Ishikawa (cell line): ENCODE data around the gene PLA2R1.

Source experiments
- CEBPB ChIP-seq: IDR thresholded peaks from 2 replicates; pipeline ENCODE4 v1.6.1; 2012
- EP300 ChIP-seq: IDR thresholded peaks from 2 replicates; pipeline ENCODE4 v1.6.1; 2012; ENCODE audit warnings: borderline replicate concordance
- MAX ChIP-seq: IDR thresholded peaks from 2 replicates; pipeline ENCODE4 v1.6.1; 2012
- RAD21 ChIP-seq: IDR thresholded peaks from 2 replicates; pipeline ENCODE4 v1.6.1; 2012; ENCODE audit warnings: low read depth
- TAF1 ChIP-seq: IDR thresholded peaks from 2 replicates; pipeline ENCODE4 v1.6.1; 2012; ENCODE audit warnings: low read depth, mild to moderate bottlenecking
- TCF12 ChIP-seq: IDR thresholded peaks from 2 replicates; pipeline ENCODE4 v1.6.1; 2012; ENCODE audit warnings: low read depth
- ZBTB7A ChIP-seq: IDR thresholded peaks from 2 replicates; pipeline ENCODE4 v1.6.1; 2012; ENCODE audit warnings: low read depth

- TF ChIP-seq TAF1 (no peak), MAX (no peak), EP300 (no peak), TCF12 (no peak), ZBTB7A (no peak), RAD21 (no peak), CEBPB (no peak)
Measured at GRCh38 chr2:159916511-159916910, 145.9 kb downstream of the PLA2R1 start.
